K562 (cell line): ENCODE measurements around the gene GRAPL. TPM values are rescaled to one million over a fixed set of nuclear protein-coding genes. Genes with fewer than 3 reads are reported as not detected.
"Not testable (repeated sequence)": the region's sequence is repeated elsewhere in the genome, so short reads cannot be mapped to it uniquely, and the experiment has no call there.

Experiments
- ATAC-seq: fragments of 200-7000 bp; cut with Tn5 transposase; 3 replicates; pipeline ENCODE4 v1.9.1; 2020; ENCODE audit warnings: moderate library complexity
- BruUV-seq: library from RNA; stranded (reverse); fragments of 400-500 nt; replicated peaks from 2 replicates; lab custom pipeline; 2021; lab: Mats Ljungman, UMichigan
- CTCF ChIA-PET: fragments of 300-600 bp; formaldehyde crosslinking; extraction: SDS; loops from one replicate; lab custom pipeline; 2021; ENCODE audit warnings: low intra/inter-chr PET ratio; lab: Yijun Ruan, JAX
- POLR2A ChIA-PET: fragments of 300-600, 350-650 bp; sonication (Branson Sonifier 250); formaldehyde crosslinking; extraction: SDS; loops from one replicate; lab custom pipeline; 2021; ENCODE audit warnings: antibody characterized with exemption, inconsistent platforms; lab: Yijun Ruan, JAX
- DNase-seq, 4 experiments: peaks; one replicate each; pipeline versions ENCODE4 v3.0.0 to v3.0.0-alpha.2; 2011 to 2018; ENCODE audit warnings: low spot score in 3 of 4, mixed read lengths in 3 of 4; ENCODE audit errors: extremely low read depth in 1 of 4
- FAIRE-seq: peaks from 2 replicates; lab custom pipeline; 2011; peaks lifted over from hg19 to GRCh38; lab: Jason Lieb, UNC
- H2AFZ ChIP-seq: 2 replicates; pipeline ENCODE4 v1.6.0; 2011; ENCODE audit warnings: low read depth, low read length, control low read depth, inconsistent platforms
- H3K27ac ChIP-seq: fragments of 200-600 bp; 3 replicates; pipeline ENCODE4 v1.8.0; 2011; ENCODE audit warnings: low read depth, mild to moderate bottlenecking, control low read depth, inconsistent platforms, low read length, moderate library complexity, mixed read lengths; ENCODE audit errors: extremely low read depth
- H3K27me3 ChIP-seq, 2 experiments: fragments of 300-600 bp in 1 of 2; 2 replicates in 1 of 2; 3 replicates in 1 of 2; pipeline versions ENCODE4 v1.6.0 to v1.8.0; 2011; ENCODE audit warnings: inconsistent platforms in 2 of 2, low read length in 2 of 2, mild to moderate bottlenecking in 1 of 2, mixed read lengths in 1 of 2, moderate library complexity in 1 of 2; ENCODE audit not compliant: control insufficient read depth in 2 of 2, insufficient read depth in 2 of 2
- H3K36me3 ChIP-seq: fragments of 300-600 bp; 3 replicates; pipeline ENCODE4 v1.8.0; 2011; ENCODE audit warnings: mild to moderate bottlenecking, low read length, inconsistent platforms; ENCODE audit not compliant: control insufficient read depth, insufficient read depth
- H3K4me1 ChIP-seq, 2 experiments: fragments of 200-600 bp in 1 of 2; replicated peaks in 1 of 2; 2 replicates in 1 of 2; 3 replicates in 1 of 2; pipeline versions ENCODE4 v1.5.1 to v1.8.0; 2011; ENCODE audit warnings: inconsistent platforms in 2 of 2, low read length in 2 of 2, mild to moderate bottlenecking in 1 of 2, mixed read lengths in 1 of 2, moderate library complexity in 1 of 2; ENCODE audit not compliant: control insufficient read depth in 2 of 2, insufficient read depth in 2 of 2
- H3K4me2 ChIP-seq: 2 replicates; pipeline ENCODE4 v1.6.1; 2011; ENCODE audit warnings: low read length, control low read depth, inconsistent platforms, mixed read lengths; ENCODE audit not compliant: insufficient read depth
- H3K4me3 ChIP-seq: fragments of 200-600 bp; sonication (generic), shearing (Covaris generic); 2 replicates; pipeline ENCODE4 v1.5.1; 2016; ENCODE audit warnings: control low read depth, inconsistent platforms
- H3K79me2 ChIP-seq: fragments of 200-600 bp; 3 replicates; pipeline ENCODE4 v1.8.0; 2011; ENCODE audit warnings: low read length, inconsistent platforms; ENCODE audit not compliant: control insufficient read depth, insufficient read depth
- H3K9ac ChIP-seq, 2 experiments: 2 replicates each; pipeline versions ENCODE4 v1.6.0 to v1.6.1; 2011; ENCODE audit warnings: low read depth in 2 of 2, low read length in 2 of 2, control low read depth in 1 of 2, inconsistent platforms in 1 of 2, mild to moderate bottlenecking in 1 of 2, mixed read lengths in 1 of 2; ENCODE audit not compliant: insufficient read depth in 1 of 2
- H3K9me1 ChIP-seq: one replicate; pipeline ENCODE4 v1.6.0; 2011; ENCODE audit warnings: inconsistent platforms, mild to moderate bottlenecking, low read length, moderate library complexity; ENCODE audit not compliant: control insufficient read depth, insufficient read depth
- H3K9me3 ChIP-seq: replicated peaks from 2 replicates; pipeline ENCODE4 v1.5.1; 2011; ENCODE audit warnings: low read depth, low read length, inconsistent platforms; ENCODE audit not compliant: control insufficient read depth, insufficient read depth
- H4K20me1 ChIP-seq: replicated peaks from 2 replicates; pipeline ENCODE4 v1.6.1; 2011; ENCODE audit warnings: low read length, inconsistent platforms, mixed read lengths; ENCODE audit not compliant: control insufficient read depth, insufficient read depth
- ARID1B ChIP-seq: fragments of 450-650 bp; IDR thresholded peaks from 2 replicates; pipeline ENCODE4 v1.6.1; 2016; ENCODE audit warnings: antibody characterized with exemption, mild to moderate bottlenecking, inconsistent platforms
- ATF7 ChIP-seq: fragments of 450-650 bp; IDR thresholded peaks from 2 replicates; pipeline ENCODE4 v1.7.1; 2014; ENCODE audit warnings: mild to moderate bottlenecking, moderate library complexity
- EP400 ChIP-seq: fragments of 450-650 bp; IDR thresholded peaks from 2 replicates; pipeline ENCODE4 v1.6.1; 2017; ENCODE audit warnings: antibody characterized with exemption, mild to moderate bottlenecking, moderate library complexity
- ETV1 ChIP-seq: fragments of 450-650 bp; conservative IDR thresholded peaks from 2 replicates; pipeline ENCODE4 v1.6.1; 2016; ENCODE audit warnings: missing genetic modification characterization, control low read depth, low read depth, missing compliant biosample characterization
- ETV5 ChIP-seq: sonication (generic); formaldehyde crosslinking; IDR thresholded peaks from 2 replicates; pipeline ENCODE4 v1.4.0; 2020; ENCODE audit warnings: low read depth, mild to moderate bottlenecking, missing genetic modification reagents
- HDAC1 ChIP-seq, 2 experiments: fragments of 450-650 bp; IDR thresholded peaks; 2 replicates each; pipeline ENCODE4 v1.6.1; 2016 to 2017; ENCODE audit warnings: inconsistent platforms in 1 of 2, mild to moderate bottlenecking in 1 of 2, moderate library complexity in 1 of 2
- RCOR1 ChIP-seq, 2 experiments: IDR thresholded peaks; 2 replicates each; pipeline ENCODE4 v1.6.1; 2012; ENCODE audit warnings: low read depth in 2 of 2, low read length in 2 of 2, borderline replicate concordance in 1 of 2, improper control_type of control experiment in 1 of 2
- SMARCA4 ChIP-seq: fragments of 450-650 bp; IDR thresholded peaks from 2 replicates; pipeline ENCODE4 v1.6.1; 2016
- SMARCE1 ChIP-seq: fragments of 450-650 bp; IDR thresholded peaks from 2 replicates; pipeline ENCODE4 v1.7.1; 2016; ENCODE audit warnings: mild to moderate bottlenecking
- SPI1 ChIP-seq: IDR thresholded peaks from 2 replicates; pipeline ENCODE4 v1.6.1; 2011; ENCODE audit warnings: low read depth, low read length, control low read depth, borderline replicate concordance
- TCF3 ChIP-seq: sonication (generic); formaldehyde crosslinking; IDR thresholded peaks from 2 replicates; pipeline ENCODE4 v1.4.0; 2020; ENCODE audit warnings: mild to moderate bottlenecking, missing genetic modification reagents
- WGBS: fragments of 100-300 bp; shearing (Covaris generic); methylation state at CpG from one replicate; pipeline ENCODE4 v1.1.6; 2016; ENCODE audit warnings: low coverage, mixed read lengths; ENCODE audit not compliant: insufficient coverage; ENCODE audit errors: missing lambda C conversion rate; 5-methylcytosine and 5-hydroxymethylcytosine counted together
- in situ Hi-C: fragments of 300-500 bp; cut with MboI; formaldehyde crosslinking; loops from 4 replicates; pipeline ENCODE4 v1.15.0; 2018; ENCODE audit warnings: inconsistent platforms, mixed read lengths
- intact Hi-C: fragments of 100-400 bp; cut with micrococcal nuclease; formaldehyde crosslinking; loops from 2 replicates; pipeline ENCODE4 v1.14.2; 2022
- polyA plus RNA-seq, 8 experiments: library from polyadenylated mRNA; depleted of rRNA in 4 of 8; stranded (reverse) in 5 of 8; unstranded in 3 of 8; fragments of >200 nt; fragmentation: Nextera tagmentation in 2 of 8; fragmentation: Illumina TruSeq in 1 of 8; extraction: Ambion mirVana in 2 of 8; extraction: Trizol in 1 of 8; gene quantifications; 2 replicates each; pipeline versions ENCODE4 v1.2.1 to v1.2.3, GENCODE V29; 2011 to 2014; ENCODE audit warnings: inconsistent platforms in 1 of 8, missing spikeins in 1 of 8
- total RNA-seq, 7 experiments: library from RNA; depleted of rRNA in 6 of 7; stranded (reverse); fragments of >200 nt in 6 of 7; fragmentation: Illumina TruSeq in 2 of 7; extraction: Trizol in 2 of 7; gene quantifications; 2 replicates each; pipeline versions ENCODE4 v1.2.1 to v1.2.3, GENCODE V29; 2011 to 2021; ENCODE audit warnings: low replicate concordance in 1 of 7
- TF ChIP-seq, protein P1 (sequence below): fragments of 450-650 bp; IDR thresholded peaks from 2 replicates; pipeline ENCODE4 v1.6.1; 2016; ENCODE audit warnings: low read depth, mild to moderate bottlenecking, moderate library complexity
- TF ChIP-seq, protein P2 (sequence below): sonication (generic); formaldehyde crosslinking; IDR thresholded peaks from 2 replicates; pipeline ENCODE4 v1.9.0; 2022; ENCODE audit warnings: mild to moderate bottlenecking, missing genetic modification reagents
- TF ChIP-seq, protein P3 (sequence below), 2 experiments: fragments of 450-650 bp; conservative IDR thresholded peaks; 2 replicates each; pipeline ENCODE4 v1.6.1; 2017; ENCODE audit warnings: mild to moderate bottlenecking in 2 of 2, moderate library complexity in 2 of 2
- TF ChIP-seq, protein P4 (sequence below), 2 experiments: fragments of 450-650 bp in 1 of 2; sonication (generic) in 1 of 2; formaldehyde crosslinking in 1 of 2; IDR thresholded peaks in 1 of 2; conservative IDR thresholded peaks in 1 of 2; 2 replicates each; pipeline versions ENCODE4 v1.6.1 to v1.8.1; 2016 to 2023; ENCODE audit warnings: mild to moderate bottlenecking in 2 of 2, moderate library complexity in 2 of 2, inconsistent platforms in 1 of 2, missing genetic modification reagents in 1 of 2

GRAPL gene
- total and polyA plus RNA-seq, 9 of the 15 experiments (the other 6 are each of a cell fraction or from before 2014, with no cell fraction given) = 0.22 TPM; not detected in 8

DNA sequence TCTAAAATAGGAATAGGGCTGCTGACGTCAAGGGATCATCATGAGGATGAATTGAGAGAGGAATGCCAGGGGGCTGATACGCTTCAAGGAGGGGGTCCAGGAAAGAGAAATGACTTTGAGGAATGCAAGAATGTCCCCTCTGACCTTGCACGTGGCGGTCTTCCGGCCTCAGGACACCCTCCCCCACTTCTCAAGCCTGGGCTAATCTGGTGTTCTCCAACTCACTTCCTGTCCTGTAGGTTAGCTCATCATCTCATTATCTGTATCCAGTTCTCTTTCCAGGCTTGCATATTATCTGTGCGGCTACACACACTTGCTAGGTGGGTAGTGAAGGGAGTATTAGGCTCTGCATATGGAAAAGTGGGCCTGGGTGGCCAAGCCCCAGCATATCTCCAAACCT lies 18.9 kb upstream of the GRAPL start:
- DNase-seq = peak in 1 of 4 experiments; percentile 66
- H3K27ac ChIP-seq, intact Hi-C loops, H3K4me2 ChIP-seq, H3K9me3 ChIP-seq, BruUV-seq, POLR2A ChIA-PET, H3K4me1 ChIP-seq, H3K27me3 ChIP-seq, H3K9ac ChIP-seq, H3K9me1 ChIP-seq, H3K4me3 ChIP-seq, H4K20me1 ChIP-seq, H3K79me2 ChIP-seq, H2AFZ ChIP-seq, CTCF ChIA-PET, H3K36me3 ChIP-seq: not testable (repeated sequence)
- in situ Hi-C loops = loop anchor here (10.0 kb wide), 1 partner anchor 136 kb away; no protein-coding TSS in a partner anchor
- peak; percentile 60 for ATAC-seq
- WGBS = 6% methylated on average over 3 of the region's 6 CpGs
- FAIRE-seq = peak; percentile 96
- peak; percentile 49 for TF ChIP-seq TCF3 (CRISPR knock-in tag)
- TF ChIP-seq SMARCE1 = 0 out of 2 replicates have a peak, but pooled peaks have one; percentile 37
- peak; percentile 23; the same call in 1 of the 2 replicates for TF ChIP-seq SPI1
- TF ChIP-seq, protein P1, sequence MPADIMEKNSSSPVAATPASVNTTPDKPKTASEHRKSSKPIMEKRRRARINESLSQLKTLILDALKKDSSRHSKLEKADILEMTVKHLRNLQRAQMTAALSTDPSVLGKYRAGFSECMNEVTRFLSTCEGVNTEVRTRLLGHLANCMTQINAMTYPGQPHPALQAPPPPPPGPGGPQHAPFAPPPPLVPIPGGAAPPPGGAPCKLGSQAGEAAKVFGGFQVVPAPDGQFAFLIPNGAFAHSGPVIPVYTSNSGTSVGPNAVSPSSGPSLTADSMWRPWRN = peak; percentile 65; the same call in 1 of the 2 replicates
- peak; percentile 76 for TF ChIP-seq ARID1B
- TF ChIP-seq ETV1 (tag) = peak; percentile 88
- TF ChIP-seq RCOR1 (IDR thresholded peaks at IDR 0.05; ENCODE audit: borderline replicate concordance in 1 of 2, low read depth in 2 of 2, low read length in 2 of 2) = 0 out of 4 replicates have a peak, but pooled peaks of 1 of the 2 experiments have one; percentile 9
- TF ChIP-seq ATF7 = peak; percentile 49; the same call in 1 of the 2 replicates
- TF ChIP-seq, protein P2, sequence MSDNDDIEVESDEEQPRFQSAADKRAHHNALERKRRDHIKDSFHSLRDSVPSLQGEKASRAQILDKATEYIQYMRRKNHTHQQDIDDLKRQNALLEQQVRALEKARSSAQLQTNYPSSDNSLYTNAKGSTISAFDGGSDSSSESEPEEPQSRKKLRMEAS = peak; percentile 59
- peak in 1 of 2 experiments; percentile 27; a peak in 1 of 4 replicates for TF ChIP-seq HDAC1 (IDR thresholded peaks at IDR 0.05)
- TF ChIP-seq ETV5 = peak; percentile 92
- TF ChIP-seq SMARCA4 = peak; percentile 39; the same call in 1 of the 2 replicates
- TF ChIP-seq, protein P3, sequence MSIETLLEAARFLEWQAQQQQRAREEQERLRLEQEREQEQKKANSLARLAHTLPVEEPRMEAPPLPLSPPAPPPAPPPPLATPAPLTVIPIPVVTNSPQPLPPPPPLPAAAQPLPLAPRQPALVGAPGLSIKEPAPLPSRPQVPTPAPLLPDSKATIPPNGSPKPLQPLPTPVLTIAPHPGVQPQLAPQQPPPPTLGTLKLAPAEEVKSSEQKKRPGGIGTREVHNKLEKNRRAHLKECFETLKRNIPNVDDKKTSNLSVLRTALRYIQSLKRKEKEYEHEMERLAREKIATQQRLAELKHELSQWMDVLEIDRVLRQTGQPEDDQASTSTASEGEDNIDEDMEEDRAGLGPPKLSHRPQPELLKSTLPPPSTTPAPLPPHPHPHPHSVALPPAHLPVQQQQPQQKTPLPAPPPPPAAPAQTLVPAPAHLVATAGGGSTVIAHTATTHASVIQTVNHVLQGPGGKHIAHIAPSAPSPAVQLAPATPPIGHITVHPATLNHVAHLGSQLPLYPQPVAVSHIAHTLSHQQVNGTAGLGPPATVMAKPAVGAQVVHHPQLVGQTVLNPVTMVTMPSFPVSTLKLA (conservative IDR thresholded peaks at IDR 0.05) = 0 out of 4 replicates have a peak, but pooled peaks have one; percentile 36 to 45
- TF ChIP-seq EP400 = peak; percentile 29; the same call in 1 of the 2 replicates
- TF ChIP-seq, protein P4, sequence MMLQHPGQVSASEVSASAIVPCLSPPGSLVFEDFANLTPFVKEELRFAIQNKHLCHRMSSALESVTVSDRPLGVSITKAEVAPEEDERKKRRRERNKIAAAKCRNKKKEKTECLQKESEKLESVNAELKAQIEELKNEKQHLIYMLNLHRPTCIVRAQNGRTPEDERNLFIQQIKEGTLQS (IDR thresholded peaks at IDR 0.05) = peak; percentile 49; the same call in 1 of the 2 replicates
- TF ChIP-seq, protein P4 (CRISPR knock-in tag; conservative IDR thresholded peaks at IDR 0.05) = not testable (repeated sequence)
